NCI-H187 (cell line): ENCODE results near the gene PPP6R2.
"Not testable (repeated sequence)": the region's sequence is repeated elsewhere in the genome, so short reads cannot be mapped to it uniquely, and the experiment has no call there.

Experiments used
- DNase-seq, 2 experiments: peaks; one replicate each; lab custom pipeline; 2025; lab: John Stamatoyannopoulos, UW

Gene PPP6R2

DNA sequence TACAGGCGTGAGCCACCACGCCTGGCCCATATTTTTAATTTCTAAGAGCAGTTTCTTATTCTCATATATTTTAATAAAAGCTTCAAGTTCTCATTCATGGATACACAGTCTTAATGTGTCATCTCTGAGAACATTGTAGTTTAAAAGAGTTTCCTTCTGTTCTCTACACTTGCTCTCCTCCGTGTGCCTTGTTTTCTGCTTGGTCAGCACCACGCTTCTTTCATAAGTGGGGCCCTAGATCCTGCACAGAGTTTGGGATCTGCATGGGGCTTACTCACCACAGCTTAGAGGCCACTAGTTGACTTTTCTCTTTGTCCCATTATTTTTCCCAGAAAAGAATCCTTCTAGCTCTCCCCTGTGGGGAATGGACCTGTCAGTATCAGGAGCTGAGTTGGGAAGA, 58.8 kb downstream of the PPP6R2 start:
- DNase-seq: no peak

GRCh38 chr22:50403701-50404101, 60.6 kb downstream of the PPP6R2 start:
- DNase-seq: no peak

- no peak for DNase-seq
These were observed 63.5 kb downstream of the PPP6R2 start for GRCh38 chr22:50406416-50407170.

DNA sequence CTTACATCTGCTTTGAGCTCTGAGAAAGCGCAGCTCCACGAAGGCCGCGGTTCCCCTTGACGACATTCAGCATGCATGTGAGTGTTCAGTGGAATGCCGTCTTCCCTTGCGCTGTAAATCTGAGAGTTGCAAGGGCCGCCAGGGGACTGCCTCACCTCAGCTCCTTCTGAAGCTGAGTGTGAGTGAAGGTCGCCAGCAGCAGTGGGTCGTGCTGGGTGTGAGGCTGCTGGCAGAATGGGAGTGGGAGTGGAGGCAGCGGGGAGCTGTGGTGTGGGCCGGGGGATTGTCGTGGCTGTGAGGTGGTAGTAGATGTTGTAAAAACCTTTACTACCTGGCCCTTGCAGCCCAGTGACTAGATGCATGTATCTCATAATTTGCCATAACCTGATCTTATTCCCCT, 65.2 kb downstream of the PPP6R2 start:
- DNase-seq: no peak

GRCh38 chr22:50408954-50409353, 65.8 kb downstream of the PPP6R2 start:
- not testable (repeated sequence) for DNase-seq

- DNase-seq: no peak
These were observed 71.5 kb downstream of the PPP6R2 start for GRCh38 chr22:50414476-50415248.

- no peak for DNase-seq
These were observed 72.3 kb downstream of the PPP6R2 start for GRCh38 chr22:50415426-50415825.

GRCh38 chr22:50416996-50417395, 73.9 kb downstream of the PPP6R2 start:
- DNase-seq: no peak

DNA sequence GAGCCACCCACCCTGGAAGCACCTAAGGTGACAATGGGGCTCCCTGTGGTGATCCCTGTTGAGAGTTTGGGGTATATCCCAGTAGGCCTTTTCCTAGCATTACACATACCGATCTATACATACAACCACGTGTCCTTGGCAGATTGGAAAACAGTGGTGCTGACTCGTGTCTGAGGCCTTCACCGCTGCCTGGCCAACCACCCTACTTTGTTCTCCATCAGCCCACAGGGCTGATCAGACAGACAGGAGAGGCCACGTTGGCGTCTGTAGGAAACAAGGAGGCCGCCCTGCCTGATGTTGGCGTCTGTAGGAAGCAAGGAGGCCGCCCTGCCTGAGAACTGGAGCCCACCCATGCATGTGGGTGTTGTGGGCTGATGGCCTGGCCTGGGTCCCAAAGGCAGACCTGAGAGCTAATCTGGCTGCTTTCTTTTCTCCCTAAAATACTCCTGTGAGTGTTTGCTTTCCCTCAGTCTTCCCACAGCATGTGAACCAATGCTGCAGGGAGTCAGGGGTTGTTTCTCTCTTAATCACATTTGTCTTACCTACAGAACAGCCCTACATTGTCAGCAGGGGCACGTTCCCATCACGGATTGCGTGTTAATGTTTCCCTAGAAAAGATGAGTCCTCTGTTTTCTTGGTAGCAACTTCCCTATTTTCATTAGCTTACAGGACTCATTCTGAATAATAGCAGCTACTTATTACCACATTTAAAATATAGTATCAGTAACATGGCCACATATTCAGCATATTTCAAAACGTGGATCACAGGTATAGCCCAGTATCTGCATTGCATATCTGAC, 74.5 kb downstream of the PPP6R2 start:
- no peak for DNase-seq

GRCh38 chr22:50418624-50419023, 75.5 kb downstream of the PPP6R2 start:
- DNase-seq: no peak

DNA sequence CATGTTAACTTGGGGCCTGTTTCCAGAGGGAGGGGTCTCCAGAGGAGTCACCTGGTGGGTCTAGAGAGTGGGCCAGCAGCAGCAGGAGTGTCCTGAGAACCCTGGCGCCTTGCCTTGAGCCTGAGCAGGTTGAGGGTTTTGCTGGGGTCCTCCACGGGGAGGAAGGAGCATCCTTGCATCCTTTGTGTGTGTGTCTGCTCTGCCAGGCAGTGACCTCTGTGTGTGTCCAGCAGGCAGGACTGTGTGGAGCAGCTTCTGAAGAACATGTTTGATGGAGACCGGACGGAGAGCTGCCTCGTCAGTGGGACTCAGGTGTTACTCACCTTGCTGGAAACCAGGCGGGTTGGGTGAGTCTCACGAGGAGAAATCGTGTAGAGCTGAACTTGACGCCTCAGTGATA, 76.0 kb downstream of the PPP6R2 start:
- no peak for DNase-seq

DNA sequence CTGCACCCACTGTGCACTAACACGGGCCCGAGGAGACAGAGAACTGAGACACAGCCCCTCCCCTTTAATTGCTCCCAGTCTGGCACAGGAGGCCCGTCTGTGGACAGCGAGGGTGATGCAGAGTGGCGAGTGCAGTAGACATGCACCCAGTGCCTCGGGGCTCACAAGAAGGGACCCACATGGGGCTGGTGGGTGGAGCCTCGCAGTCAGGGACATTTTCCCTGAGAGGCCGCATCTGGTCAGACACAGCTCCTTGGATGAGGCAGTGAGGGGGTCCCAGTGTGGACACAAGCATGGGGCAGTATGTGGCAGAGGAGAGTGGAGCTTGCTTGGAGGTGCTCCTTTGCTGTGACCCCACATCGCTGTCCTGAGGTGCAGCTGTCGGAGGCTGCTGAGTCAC, 76.9 kb downstream of the PPP6R2 start:
- no peak for DNase-seq

DNA sequence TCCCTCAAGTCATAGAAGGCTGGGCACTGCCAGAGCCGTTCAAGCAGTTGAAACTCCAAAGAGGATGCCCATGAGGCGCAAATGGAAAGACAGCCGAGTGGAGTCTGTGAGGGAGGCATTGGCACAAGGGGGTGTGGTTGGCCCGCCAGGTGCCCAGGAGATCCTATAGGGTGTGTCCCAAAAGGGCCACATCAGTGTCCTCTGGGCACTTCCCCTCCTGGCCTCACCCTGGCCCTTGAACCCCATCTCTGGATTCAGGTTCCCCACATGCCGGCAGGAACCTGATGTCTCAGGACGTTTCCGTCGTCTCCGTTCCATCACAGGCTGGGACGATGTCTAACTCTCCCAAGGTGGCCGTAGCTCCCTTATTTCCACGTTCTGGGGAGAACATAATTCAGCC, 77.5 kb downstream of the PPP6R2 start:
- DNase-seq: no peak

DNA sequence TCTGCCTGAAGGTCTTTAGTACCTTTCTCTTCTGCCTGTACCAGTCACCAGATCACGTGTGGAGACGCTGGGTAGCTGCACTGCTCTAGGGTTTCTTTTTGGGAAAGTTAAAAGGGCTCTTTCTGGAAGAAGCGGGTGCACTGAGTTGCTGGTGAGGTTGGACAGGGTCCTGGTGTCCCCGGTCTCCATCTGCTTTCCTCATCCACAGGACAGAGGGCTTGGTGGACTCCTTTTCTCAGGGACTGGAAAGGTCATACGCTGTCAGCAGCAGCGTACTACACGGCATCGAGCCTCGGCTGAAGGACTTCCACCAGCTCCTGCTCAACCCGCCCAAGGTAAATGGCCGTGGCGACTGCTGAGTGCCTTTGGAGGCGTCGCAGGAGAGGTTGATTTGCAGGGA, 78.9 kb downstream of the PPP6R2 start:
- no peak for DNase-seq

GRCh38 chr22:50422961-50423815, 80.1 kb downstream of the PPP6R2 start:
- DNase-seq: no peak

- no peak for DNase-seq
These were observed 80.8 kb downstream of the PPP6R2 start for GRCh38 chr22:50423956-50424355.

DNA sequence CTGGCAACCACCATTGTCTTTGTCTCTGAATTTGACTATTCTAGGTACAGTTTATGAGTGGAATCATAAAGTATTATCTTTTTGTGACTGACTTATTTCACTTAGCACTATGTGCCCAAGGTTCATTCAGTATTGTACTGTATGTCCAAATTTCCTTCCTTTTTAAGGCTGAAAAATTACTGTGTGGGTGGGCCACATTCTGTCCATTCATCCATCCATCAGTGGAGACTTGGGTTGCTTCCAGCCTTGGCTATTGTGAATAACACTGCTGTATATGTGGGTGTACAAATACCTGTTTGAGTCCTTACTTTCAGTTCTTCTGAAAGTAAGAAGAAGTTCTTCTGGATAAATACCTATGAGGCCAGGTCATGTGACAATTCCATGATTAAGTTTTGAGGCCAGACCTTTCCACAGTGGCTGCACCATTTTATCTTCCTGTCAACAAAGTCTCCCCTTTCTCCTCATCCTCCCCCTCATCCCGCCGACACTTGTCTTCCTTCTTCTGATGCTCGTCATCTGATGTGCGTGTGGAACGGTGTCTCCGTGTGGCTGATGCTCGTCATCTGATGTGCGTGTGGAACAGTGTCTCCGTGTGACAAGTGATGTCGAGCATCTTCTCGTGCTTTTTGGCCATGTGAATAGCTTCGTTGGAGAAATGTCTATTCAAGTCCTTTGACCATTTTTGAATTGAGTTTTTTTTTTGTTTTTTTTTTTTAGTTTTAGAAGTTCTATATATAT, 82.2 kb downstream of the PPP6R2 start:
- DNase-seq: no peak

- no peak for DNase-seq
These were observed 89.2 kb downstream of the PPP6R2 start for GRCh38 chr22:50432131-50432876.

DNA sequence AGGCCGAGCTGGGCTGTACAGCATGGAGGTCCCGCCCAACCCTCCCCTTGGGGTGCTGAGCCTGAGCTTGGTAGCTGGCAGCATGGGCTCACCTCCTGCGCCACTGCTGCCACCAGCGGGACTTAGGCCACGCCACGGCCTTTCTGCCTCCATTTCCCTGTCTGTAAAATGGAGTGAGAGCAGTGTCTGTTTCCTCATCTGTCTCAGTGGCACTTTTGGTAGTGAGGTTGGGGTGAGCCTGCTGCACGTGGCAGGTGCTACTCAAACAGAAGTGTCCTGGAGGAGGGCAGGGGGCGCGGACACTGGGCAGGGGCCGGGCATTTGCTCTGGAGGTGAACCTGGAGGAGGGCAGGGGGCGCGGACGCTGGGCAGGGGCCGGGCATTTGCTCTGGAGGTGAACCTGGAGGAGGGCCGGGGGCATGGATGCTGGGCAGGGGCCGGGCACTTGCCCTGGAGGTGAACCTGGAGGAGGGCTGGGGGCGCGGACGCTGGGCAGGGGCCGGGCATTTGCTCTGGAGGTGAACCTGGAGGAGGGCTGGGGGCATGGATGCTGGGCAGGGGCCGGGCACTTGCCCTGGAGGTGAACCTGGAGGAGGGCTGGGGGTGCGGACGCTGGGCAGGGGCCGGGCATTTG, 89.9 kb downstream of the PPP6R2 start:
- DNase-seq: not testable (repeated sequence)

DNA sequence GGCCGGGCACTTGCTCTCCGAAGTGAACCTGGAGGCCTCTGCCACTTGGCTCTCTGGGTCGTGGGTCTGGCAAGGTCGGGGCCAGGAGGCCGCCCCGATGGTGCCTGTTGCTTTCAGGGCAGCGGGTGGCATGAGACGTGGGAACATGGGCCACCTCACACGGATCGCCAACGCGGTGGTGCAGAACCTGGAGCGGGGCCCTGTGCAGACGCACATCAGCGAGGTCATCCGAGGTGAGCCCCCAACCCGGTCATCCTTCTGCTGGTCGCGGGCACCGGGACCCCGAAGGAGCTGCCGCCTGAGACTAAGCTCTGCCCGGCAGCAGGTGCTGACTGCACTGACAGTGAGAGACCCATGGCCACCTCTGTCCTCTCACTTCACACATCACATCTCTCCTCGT, 91.7 kb downstream of the PPP6R2 start:
- DNase-seq: no peak
